Stimulated activated CD4-positive, alpha-beta T cell treated with anti-CD3 and anti-CD28 coated beads, Interleukin-12 subunit alpha, Interleukin-12 subunit beta, amount 100 ng/mL, for 4 hours (primary cell): Measurements from ENCODE around the gene ANKIB1.

Experiments used
- DNase-seq: peaks from one replicate; pipeline ENCODE4 v3.0.0-alpha.2; 2020

The ANKIB1 gene

DNA sequence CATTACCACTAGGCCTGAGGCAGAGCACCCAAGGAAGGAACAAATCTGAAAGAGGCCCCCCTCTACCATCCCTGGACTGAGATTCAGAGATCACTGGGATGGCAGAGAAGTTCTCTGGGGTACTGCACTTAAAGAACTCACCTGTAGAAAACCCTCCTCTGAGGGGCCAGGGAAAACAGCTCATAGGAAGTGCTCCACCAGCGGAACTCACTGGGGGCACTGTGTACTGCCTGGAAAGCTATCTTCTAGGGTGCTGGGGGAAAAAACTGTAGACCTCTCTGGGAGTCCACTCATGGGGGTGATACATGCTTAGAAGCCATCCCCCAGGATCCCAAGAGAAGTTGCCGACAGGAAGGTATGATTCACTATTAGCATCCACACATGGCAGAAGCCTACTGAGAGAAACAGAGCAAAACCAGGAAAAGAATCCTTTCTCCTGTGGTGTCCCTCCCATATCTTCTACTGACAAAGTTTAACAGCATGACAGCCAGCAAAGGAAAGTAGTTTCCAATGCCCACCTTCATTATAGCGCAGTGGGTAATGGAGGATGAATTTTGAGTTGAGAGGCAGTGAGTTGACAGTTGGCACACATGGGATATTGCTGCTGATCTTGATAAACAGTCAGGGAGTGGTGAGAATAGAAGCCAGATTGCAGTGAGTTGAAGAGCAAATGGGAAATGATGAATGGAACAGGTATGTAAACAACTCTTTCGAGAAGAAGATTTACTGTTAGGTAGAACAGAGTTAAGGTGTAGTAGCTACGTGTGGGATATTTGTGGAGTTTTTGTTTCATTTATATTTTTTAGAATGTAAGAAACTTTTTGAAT is 20.9 kb downstream of the ANKIB1 start:
- no peak for DNase-seq

DNA sequence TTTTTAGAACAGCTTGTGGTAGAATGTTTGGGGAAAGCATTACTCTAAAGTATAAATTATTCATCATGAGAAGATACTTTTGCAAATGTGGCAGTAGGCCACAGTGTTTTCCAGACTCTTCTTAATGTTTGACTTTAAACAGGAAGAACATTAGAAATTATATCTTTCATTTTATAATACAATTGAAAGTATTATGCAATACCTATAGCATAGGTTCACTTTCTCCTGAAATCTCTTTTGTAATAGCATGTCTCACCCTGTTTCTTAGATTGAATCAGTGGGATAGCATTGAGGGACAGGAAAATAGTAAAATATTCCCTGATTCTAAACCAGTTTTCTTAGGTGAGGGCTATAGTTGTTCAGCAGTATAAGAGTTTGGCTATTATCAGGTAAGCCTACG is 23.1 kb downstream of the ANKIB1 start:
- no peak for DNase-seq

DNA sequence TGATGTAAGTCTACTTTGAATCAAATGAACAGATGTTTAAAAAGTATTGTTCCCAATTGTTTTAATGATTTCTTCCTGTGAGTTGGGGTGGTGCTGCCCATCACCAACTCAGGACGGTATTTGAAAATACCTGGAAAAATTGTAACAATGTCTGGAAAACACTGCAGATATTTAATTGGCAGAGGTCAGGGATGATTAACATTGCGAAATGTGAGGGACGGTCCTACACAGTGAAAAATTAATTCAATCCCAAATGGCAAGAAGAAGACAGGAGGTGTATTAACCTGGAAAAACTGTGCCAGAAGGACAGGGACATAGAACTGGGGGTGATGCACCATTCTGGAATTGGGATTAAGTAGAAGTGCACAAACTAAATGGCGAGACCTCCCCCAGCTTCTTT is 29.6 kb downstream of the ANKIB1 start:
- no peak for DNase-seq

DNA sequence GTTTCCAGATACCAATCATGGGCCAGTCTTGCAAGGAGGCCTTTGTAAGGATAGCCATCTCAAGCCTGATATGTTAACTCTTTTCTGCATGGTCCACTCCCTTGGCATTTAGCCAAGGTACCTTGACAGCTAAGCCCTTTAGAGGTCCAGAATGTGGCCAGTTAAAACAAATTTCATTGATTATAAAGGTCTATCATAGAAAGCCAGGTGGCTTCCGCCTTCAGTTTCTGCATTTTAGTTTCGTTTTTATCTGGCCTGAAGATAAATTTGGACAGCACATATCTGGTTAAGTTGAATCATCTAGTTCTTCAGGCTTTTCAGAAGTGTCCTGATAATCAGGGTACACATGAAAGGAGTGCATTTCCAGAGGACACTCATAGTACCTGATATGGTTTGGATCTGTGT is 30.7 kb downstream of the ANKIB1 start:
- no peak for DNase-seq

GRCh38 chr7:92279396-92280031 is 33.7 kb downstream of the ANKIB1 start:
- DNase-seq: no peak

GRCh38 chr7:92281031-92281430 is 35.3 kb downstream of the ANKIB1 start:
- DNase-seq: no peak

- no peak for DNase-seq
These were observed 36.5 kb downstream of the ANKIB1 start for GRCh38 chr7:92282221-92282814.

- DNase-seq: no peak
These were observed 37.2 kb downstream of the ANKIB1 start for GRCh38 chr7:92282930-92283329.

GRCh38 chr7:92289321-92289720 is 43.5 kb downstream of the ANKIB1 start:
- no peak for DNase-seq

- DNase-seq: no peak
These were observed 47.2 kb downstream of the ANKIB1 start for GRCh38 chr7:92292981-92293380.

GRCh38 chr7:92293896-92294590 is 48.3 kb downstream of the ANKIB1 start:
- no peak for DNase-seq

DNA sequence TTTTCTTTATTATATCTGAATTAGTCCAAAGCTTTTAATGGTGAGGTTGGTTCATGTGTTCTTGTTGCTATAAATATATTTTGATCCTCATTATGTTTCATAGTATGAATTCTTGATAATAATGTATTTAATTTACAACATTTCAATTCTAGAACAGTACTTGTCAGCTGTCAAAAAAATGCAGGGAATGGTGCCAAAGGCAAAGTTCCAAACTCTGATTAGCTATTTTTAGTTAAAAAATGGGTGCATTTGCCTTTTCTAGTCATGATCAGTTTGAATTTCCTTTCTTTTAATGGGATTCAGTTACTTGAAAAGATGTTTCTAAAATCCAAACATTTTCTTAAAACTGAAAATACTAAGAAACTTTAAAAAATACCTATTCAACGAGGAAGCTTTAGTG is 49.6 kb downstream of the ANKIB1 start:
- no peak for DNase-seq

- DNase-seq: no peak
These were observed 50.5 kb downstream of the ANKIB1 start for GRCh38 chr7:92296235-92296634.

DNA sequence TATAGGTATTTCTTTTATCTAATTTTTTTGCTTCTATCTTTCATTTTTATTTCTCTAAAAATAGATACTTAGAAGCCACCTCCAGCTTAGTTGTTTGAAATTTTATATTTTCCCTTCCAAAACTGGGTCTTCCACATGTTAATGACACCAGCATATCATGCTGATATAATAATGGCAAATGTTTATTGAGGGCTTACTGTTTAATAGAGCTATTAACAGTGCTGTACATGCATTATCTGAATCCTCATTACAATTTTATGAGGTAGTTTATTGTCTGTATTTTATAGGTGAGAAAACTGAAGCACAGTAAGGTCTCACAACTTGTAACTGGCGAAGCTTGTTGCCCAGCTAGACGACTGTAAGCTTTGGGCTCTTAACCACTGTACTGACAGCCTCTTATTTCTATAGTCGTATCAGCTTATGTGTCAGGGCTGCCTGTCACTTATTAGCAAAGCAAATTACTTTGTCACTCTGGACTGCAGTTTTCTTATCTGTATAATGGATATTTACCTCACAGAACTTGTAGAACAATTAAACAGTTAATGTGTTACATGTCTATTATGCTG is 51.2 kb downstream of the ANKIB1 start:
- no peak for DNase-seq

- DNase-seq: no peak
These were observed 52.0 kb downstream of the ANKIB1 start for GRCh38 chr7:92297736-92298135.

DNA sequence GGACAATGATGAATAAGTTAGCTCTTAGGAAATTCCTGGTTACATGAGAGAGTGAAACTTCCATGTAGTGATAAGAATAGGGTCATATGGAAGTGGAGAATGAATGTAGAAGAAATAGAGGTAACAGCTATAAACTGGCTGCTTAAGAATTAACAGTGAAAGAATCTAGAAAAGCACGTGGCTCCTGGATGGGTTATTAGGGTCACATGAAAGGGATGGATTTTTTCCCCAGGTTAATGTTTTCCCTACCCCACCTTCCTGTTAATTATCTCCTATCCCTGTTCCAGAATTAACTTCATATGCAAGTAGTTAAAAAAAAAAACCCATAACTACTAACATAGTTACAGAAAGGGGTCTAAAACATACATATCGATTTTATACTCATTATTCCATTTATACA is 58.0 kb downstream of the ANKIB1 start:
- DNase-seq: no peak

DNA sequence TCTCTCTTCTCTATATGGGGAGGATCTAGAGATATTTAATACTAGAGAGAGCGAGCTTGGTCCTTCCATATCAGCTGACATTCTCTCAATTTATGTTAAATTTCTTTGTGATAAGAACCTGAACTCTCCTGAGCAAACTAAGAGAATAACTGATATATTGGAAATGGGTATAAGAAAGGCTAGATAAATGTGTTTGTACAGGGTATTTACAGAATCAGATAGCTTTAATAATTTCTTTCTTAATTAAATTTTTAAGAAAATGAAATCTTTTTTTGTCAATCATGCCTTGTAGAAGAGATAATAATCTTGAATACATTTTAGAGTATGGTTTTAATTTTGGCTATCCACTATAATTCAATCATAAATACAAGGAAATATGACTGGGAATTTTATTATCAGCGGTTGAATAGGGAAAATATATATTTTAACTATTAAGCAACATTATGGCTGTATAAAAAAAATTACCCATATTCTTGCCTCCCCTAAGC is 58.7 kb downstream of the ANKIB1 start:
- no peak for DNase-seq

GRCh38 chr7:92306153-92306552 is 60.4 kb downstream of the ANKIB1 start:
- no peak for DNase-seq

- DNase-seq: no peak
These were observed 67.3 kb downstream of the ANKIB1 start for GRCh38 chr7:92313055-92313454.

- no peak for DNase-seq
These were observed 73.5 kb downstream of the ANKIB1 start for GRCh38 chr7:92319243-92319642.

DNA sequence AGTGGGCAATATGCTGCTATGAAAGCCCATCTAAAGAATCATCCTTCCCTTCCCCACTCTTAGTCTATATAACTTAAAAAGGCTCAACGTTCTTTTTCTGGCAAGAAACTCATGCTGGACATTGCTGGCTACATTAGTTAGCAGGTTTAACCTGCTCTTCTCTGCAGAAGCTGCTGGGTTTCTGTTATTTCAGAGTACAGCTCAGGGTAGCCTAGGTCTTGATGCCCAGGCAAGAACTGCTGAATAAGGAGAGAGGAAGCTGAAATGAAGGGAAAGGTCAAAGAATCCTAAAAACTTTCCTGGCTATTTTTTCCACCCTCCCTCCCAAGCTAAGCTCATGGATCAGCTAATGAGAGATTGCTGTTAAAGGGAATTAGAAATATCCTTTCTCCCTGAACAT is 79.4 kb downstream of the ANKIB1 start:
- no peak for DNase-seq

DNA sequence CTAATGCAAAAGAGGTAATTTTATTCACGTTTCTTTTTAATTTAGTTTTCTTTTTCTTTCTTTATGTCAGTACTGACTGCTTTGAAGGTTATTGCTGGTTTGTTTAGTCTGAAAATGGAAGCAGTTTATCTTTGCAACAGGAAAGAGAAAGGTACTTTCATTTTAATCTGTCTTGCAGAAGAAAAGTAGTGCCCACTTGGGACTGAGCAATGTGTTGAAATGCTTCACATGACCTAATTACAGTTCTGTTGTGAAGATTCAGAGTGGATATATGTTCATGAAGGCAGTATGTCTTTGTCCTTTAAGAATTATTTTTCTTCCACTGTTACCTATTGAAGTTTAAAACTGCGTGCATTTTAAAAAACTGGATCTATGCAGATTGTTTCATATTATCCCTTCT is 80.1 kb downstream of the ANKIB1 start:
- DNase-seq: no peak

GRCh38 chr7:92330835-92331438 is 85.2 kb downstream of the ANKIB1 start:
- no peak for DNase-seq
